Measurements from ENCODE around the gene TYMP.

The TYMP gene

GRCh38 chr22:50569896-50570535, 40.2 kb upstream of the TYMP start:
- Histone ChIP-seq H3K4me2 (ENCODE audit: low read length) (no peak overlapping the region), H3K36me3 (ENCODE audit: insufficient read depth, low read length) (peaks cover 72% of the 10 kb centered on the region), H3K4me3 (ENCODE audit: low read depth, low read length, poor library complexity, severe bottlenecking) (no peak overlapping the region), H3K9ac (ENCODE audit: low read length) (no peak overlapping the region), H3F3A (ENCODE audit: insufficient read depth, low read length) (no peaks in the 10 kb centered on the region), H3K9me3 (ENCODE audit: low read length) (no peaks in the 10 kb centered on the region), H3K79me2 (ENCODE audit: insufficient read depth, low read length) (no peaks in the 10 kb centered on the region), H3K27me3 (ENCODE audit: insufficient read depth, low read length) (no peaks in the 10 kb centered on the region), H3K9me2 (ENCODE audit: low read depth, low read length) (no peaks in the 10 kb centered on the region), H3K27ac (ENCODE audit: low read depth, low read length, poor library complexity, severe bottlenecking) (no peak overlapping the region), H3K4me1 (ENCODE audit: insufficient read depth, low read length, severe bottlenecking) (peaks cover 7% of the 10 kb centered on the region), H4K20me1 (ENCODE audit: insufficient read depth, low read length) (no peaks in the 10 kb centered on the region), H2AFZ (ENCODE audit: low read length) (no peak overlapping the region)
- TF ChIP-seq CTCF (IDR thresholded peaks at IDR 0.05; ENCODE audit: low read length) (no peak), EZH2 (IDR thresholded peaks at IDR 0.05; ENCODE audit: borderline replicate concordance, low read length) (no peak)

- no peak for TF ChIP-seq EZH2 (IDR thresholded peaks at IDR 0.05; ENCODE audit: borderline replicate concordance, low read length)
- TF ChIP-seq CTCF (IDR thresholded peaks at IDR 0.05; ENCODE audit: low read length), result no peak
- peaks cover 66% of the 10 kb centered on the region for H3K36me3 ChIP-seq (ENCODE audit: insufficient read depth, low read length)
- no peaks in the 10 kb centered on the region for H3F3A ChIP-seq (ENCODE audit: insufficient read depth, low read length)
- no peak overlapping the region for H2AFZ ChIP-seq (ENCODE audit: low read length)
- H3K27ac ChIP-seq (ENCODE audit: low read depth, low read length, poor library complexity, severe bottlenecking), result no peak overlapping the region
- H3K4me2 ChIP-seq (ENCODE audit: low read length), result no peak overlapping the region
- H4K20me1 ChIP-seq (ENCODE audit: insufficient read depth, low read length), result no peaks in the 10 kb centered on the region
- H3K27me3 ChIP-seq (ENCODE audit: insufficient read depth, low read length), result no peaks in the 10 kb centered on the region
- H3K4me3 ChIP-seq (ENCODE audit: low read depth, low read length, poor library complexity, severe bottlenecking), result no peak overlapping the region
- H3K9me3 ChIP-seq (ENCODE audit: low read length), result no peaks in the 10 kb centered on the region
- no peak overlapping the region for H3K9ac ChIP-seq (ENCODE audit: low read length)
- H3K9me2 ChIP-seq (ENCODE audit: low read depth, low read length), result no peaks in the 10 kb centered on the region
- H3K4me1 ChIP-seq (ENCODE audit: insufficient read depth, low read length, severe bottlenecking), result peaks cover 7% of the 10 kb centered on the region
- H3K79me2 ChIP-seq (ENCODE audit: insufficient read depth, low read length), result no peaks in the 10 kb centered on the region
Observed at GRCh38 chr22:50569041-50569459, 39.2 kb upstream of the TYMP start.

- Histone ChIP-seq H3K9me2 (ENCODE audit: low read depth, low read length) (no peaks in the 10 kb centered on the region), H3K79me2 (ENCODE audit: insufficient read depth, low read length) (no peaks in the 10 kb centered on the region), H4K20me1 (ENCODE audit: insufficient read depth, low read length) (no peaks in the 10 kb centered on the region), H3F3A (ENCODE audit: insufficient read depth, low read length) (no peaks in the 10 kb centered on the region), H3K4me3 (ENCODE audit: low read depth, low read length, poor library complexity, severe bottlenecking) (no peak overlapping the region), H3K27me3 (ENCODE audit: insufficient read depth, low read length) (no peaks in the 10 kb centered on the region), H3K4me2 (ENCODE audit: low read length) (no peak overlapping the region), H3K36me3 (ENCODE audit: insufficient read depth, low read length) (peaks cover 62% of the 10 kb centered on the region), H3K9me3 (ENCODE audit: low read length) (no peaks in the 10 kb centered on the region), H2AFZ (ENCODE audit: low read length) (no peak overlapping the region), H3K27ac (ENCODE audit: low read depth, low read length, poor library complexity, severe bottlenecking) (no peak overlapping the region), H3K9ac (ENCODE audit: low read length) (no peak overlapping the region), H3K4me1 (ENCODE audit: insufficient read depth, low read length, severe bottlenecking) (peaks cover 7% of the 10 kb centered on the region)
- TF ChIP-seq EZH2 (IDR thresholded peaks at IDR 0.05; ENCODE audit: borderline replicate concordance, low read length) (no peak), CTCF (IDR thresholded peaks at IDR 0.05; ENCODE audit: low read length) (no peak)
Observed at GRCh38 chr22:50568626-50569025, 38.8 kb upstream of the TYMP start.

All from OCI-LY1 (cell line).